Panc1 (cell line): ENCODE data around the gene THEM5. TPM values are rescaled to one million over a fixed set of nuclear protein-coding genes. Genes with fewer than 3 reads are reported as not detected.

Source experiments
- ATAC-seq: fragments of 200-7000 bp; cut with Tn5 transposase; 2 replicates; pipeline ENCODE4 v1.9.1; 2020; ENCODE audit warnings: mild to moderate bottlenecking, moderate library complexity
- BruUV-seq: library from RNA; stranded (reverse); fragments of 400-500 nt; replicated peaks from 2 replicates; lab custom pipeline; 2021; lab: Mats Ljungman, UMichigan
- CTCF ChIA-PET: fragments of 300-600 bp; sonication (Branson Sonifier 250); formaldehyde crosslinking; loops from one replicate; lab custom pipeline; 2022; ENCODE audit warnings: antibody characterized with exemption; lab: Charles Lee
- POLR2A ChIA-PET: fragments of 300-600 bp; sonication (Branson Sonifier 250); formaldehyde crosslinking; loops from one replicate; lab custom pipeline; 2022; ENCODE audit warnings: antibody characterized with exemption; lab: Charles Lee
- DNase-seq: peaks from one replicate; pipeline ENCODE4 v3.0.0-alpha.2; 2010; ENCODE audit warnings: low read depth, low spot score
- H3K27ac ChIP-seq: 2 replicates; pipeline ENCODE4 v1.5.1; 2011; ENCODE audit warnings: mild to moderate bottlenecking, low read length, inconsistent platforms
- H3K27me3 ChIP-seq: fragments of 200-500 bp; sonication (Bioruptor generic); 2 replicates; pipeline ENCODE4 v1.6.0; 2014; ENCODE audit warnings: low read length, inconsistent platforms; ENCODE audit not compliant: control insufficient read depth, insufficient read depth
- H3K36me3 ChIP-seq: fragments of 200-500 bp; sonication (Bioruptor generic); 2 replicates; pipeline ENCODE4 v1.5.1; 2014; ENCODE audit warnings: inconsistent platforms, mild to moderate bottlenecking, low read length, moderate library complexity; ENCODE audit not compliant: control insufficient read depth, insufficient read depth
- H3K4me1 ChIP-seq: 2 replicates; pipeline ENCODE4 v1.5.1; 2011; ENCODE audit warnings: inconsistent platforms, mild to moderate bottlenecking, low read length, moderate library complexity; ENCODE audit not compliant: control insufficient read depth, insufficient read depth
- H3K4me3 ChIP-seq, 2 experiments: 2 replicates each; pipeline ENCODE4 v1.5.1; 2011 to 2012; ENCODE audit warnings: low read depth in 2 of 2, low read length in 2 of 2, mild to moderate bottlenecking in 2 of 2, inconsistent platforms in 1 of 2, moderate library complexity in 1 of 2
- H3K9me3 ChIP-seq: fragments of 200-500 bp; sonication (Bioruptor generic); 2 replicates; pipeline ENCODE4 v1.5.1; 2014; ENCODE audit warnings: low read depth, mild to moderate bottlenecking, inconsistent platforms, low read length, moderate library complexity; ENCODE audit not compliant: control insufficient read depth, insufficient read depth
- POLR2AphosphoS5 ChIP-seq: IDR thresholded peaks from 2 replicates; pipeline ENCODE4 v1.6.1; 2012; ENCODE audit warnings: mild to moderate bottlenecking, low read depth, low read length, moderate library complexity
- SIN3A ChIP-seq: IDR thresholded peaks from 2 replicates; pipeline ENCODE4 v1.6.1; 2012; ENCODE audit warnings: low read depth, mild to moderate bottlenecking, low read length, moderate library complexity, borderline replicate concordance; ENCODE audit not compliant: insufficient read depth
- TCF7L2 ChIP-seq: IDR thresholded peaks from 2 replicates; pipeline ENCODE4 v1.6.1; 2011; ENCODE audit warnings: mild to moderate bottlenecking, low read depth, low read length, inconsistent platforms
- in situ Hi-C: cut with HindIII; loops from 2 replicates; pipeline ENCODE4 v1.10.0; 2016; ENCODE audit warnings: low sequenced_read_pairs, low pct_unique_long_range_greater_than_20kb
- intact Hi-C: fragments of 100-400 bp; cut with micrococcal nuclease; formaldehyde crosslinking; loops from one replicate; pipeline ENCODE4 v1.10.0; 2022; ENCODE audit not compliant: unreplicated experiment
- total RNA-seq: library from RNA; stranded (reverse); gene quantifications from one replicate; pipeline ENCODE4 v1.2.1, GENCODE V29; 2021; ENCODE audit not compliant: unreplicated experiment
- TF ChIP-seq, protein P1 (sequence below): fragments of 450-650 bp; IDR thresholded peaks from 2 replicates; pipeline ENCODE4 v1.5.1; 2017; ENCODE audit warnings: mild to moderate bottlenecking
- TF ChIP-seq, protein P2 (sequence below), 2 experiments: IDR thresholded peaks; 2 replicates each; pipeline ENCODE4 v1.6.1; 2011 to 2012; ENCODE audit warnings: low read depth in 2 of 2, control low read depth in 1 of 2, low read length in 1 of 2, mild to moderate bottlenecking in 1 of 2, moderate library complexity in 1 of 2; ENCODE audit not compliant: insufficient read depth in 1 of 2

Gene THEM5
- total RNA-seq, 1 experiment from 2014 or later = not detected

DNA sequence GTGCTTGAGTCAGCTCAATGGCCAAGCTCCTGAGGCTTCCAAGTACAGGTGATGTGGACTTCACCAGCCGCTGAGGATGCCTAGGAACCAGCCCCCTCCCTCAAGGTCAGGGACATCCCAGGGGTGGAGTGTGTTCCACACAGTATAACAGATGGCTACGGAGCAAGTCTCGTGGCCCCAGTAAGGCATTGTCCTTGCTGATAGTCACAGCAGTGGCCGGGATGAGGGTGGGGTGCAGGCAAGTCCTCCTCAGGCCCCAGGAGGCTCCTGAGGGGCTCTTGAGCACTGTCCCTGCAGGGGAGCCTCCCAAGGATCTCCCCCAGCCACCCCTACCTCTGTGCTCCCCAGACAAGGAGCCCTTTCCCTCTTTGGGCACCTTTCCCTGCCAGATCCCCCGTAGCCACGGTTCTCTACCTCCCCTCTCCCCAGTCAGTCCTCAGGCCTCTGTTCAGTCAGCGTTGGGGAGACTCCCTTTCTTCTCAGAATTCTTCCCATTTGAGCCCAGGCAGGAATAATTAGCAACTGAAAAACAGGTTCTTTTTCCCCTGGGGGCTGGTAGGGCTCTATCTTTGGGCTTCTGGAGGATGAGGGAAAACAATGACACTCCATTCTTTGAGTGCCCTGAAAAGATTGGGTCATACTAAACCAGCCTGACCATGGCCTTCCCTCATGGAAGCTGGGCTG lies 7.1 kb upstream of the THEM5 start:
- Histone ChIP-seq H3K27ac (no peak overlapping the region), H3K9me3 (no peaks in the 10 kb centered on the region), H3K4me3 (no peak overlapping the region), H3K27me3 (no peaks in the 10 kb centered on the region), H3K4me1 (no peaks in the 10 kb centered on the region), H3K36me3 (no peaks in the 10 kb centered on the region)
- in situ Hi-C loops (no loop called here), intact Hi-C loops (no loop called here)
- DNase-seq (no peak), ATAC-seq (no peak)
- BruUV-seq = no TSS peak
- ChIA-PET POLR2A (no interaction called here), CTCF (no interaction called here)
- TF ChIP-seq, protein P1, sequence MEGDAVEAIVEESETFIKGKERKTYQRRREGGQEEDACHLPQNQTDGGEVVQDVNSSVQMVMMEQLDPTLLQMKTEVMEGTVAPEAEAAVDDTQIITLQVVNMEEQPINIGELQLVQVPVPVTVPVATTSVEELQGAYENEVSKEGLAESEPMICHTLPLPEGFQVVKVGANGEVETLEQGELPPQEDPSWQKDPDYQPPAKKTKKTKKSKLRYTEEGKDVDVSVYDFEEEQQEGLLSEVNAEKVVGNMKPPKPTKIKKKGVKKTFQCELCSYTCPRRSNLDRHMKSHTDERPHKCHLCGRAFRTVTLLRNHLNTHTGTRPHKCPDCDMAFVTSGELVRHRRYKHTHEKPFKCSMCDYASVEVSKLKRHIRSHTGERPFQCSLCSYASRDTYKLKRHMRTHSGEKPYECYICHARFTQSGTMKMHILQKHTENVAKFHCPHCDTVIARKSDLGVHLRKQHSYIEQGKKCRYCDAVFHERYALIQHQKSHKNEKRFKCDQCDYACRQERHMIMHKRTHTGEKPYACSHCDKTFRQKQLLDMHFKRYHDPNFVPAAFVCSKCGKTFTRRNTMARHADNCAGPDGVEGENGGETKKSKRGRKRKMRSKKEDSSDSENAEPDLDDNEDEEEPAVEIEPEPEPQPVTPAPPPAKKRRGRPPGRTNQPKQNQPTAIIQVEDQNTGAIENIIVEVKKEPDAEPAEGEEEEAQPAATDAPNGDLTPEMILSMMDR = no peak
- TF ChIP-seq POLR2AphosphoS5 (no peak), TCF7L2 (no peak), SIN3A (no peak)
- TF ChIP-seq, protein P2, sequence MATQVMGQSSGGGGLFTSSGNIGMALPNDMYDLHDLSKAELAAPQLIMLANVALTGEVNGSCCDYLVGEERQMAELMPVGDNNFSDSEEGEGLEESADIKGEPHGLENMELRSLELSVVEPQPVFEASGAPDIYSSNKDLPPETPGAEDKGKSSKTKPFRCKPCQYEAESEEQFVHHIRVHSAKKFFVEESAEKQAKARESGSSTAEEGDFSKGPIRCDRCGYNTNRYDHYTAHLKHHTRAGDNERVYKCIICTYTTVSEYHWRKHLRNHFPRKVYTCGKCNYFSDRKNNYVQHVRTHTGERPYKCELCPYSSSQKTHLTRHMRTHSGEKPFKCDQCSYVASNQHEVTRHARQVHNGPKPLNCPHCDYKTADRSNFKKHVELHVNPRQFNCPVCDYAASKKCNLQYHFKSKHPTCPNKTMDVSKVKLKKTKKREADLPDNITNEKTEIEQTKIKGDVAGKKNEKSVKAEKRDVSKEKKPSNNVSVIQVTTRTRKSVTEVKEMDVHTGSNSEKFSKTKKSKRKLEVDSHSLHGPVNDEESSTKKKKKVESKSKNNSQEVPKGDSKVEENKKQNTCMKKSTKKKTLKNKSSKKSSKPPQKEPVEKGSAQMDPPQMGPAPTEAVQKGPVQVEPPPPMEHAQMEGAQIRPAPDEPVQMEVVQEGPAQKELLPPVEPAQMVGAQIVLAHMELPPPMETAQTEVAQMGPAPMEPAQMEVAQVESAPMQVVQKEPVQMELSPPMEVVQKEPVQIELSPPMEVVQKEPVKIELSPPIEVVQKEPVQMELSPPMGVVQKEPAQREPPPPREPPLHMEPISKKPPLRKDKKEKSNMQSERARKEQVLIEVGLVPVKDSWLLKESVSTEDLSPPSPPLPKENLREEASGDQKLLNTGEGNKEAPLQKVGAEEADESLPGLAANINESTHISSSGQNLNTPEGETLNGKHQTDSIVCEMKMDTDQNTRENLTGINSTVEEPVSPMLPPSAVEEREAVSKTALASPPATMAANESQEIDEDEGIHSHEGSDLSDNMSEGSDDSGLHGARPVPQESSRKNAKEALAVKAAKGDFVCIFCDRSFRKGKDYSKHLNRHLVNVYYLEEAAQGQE (IDR thresholded peaks at IDR 0.05; ENCODE audit: insufficient read depth in 1 of 2, low read depth in 2 of 2, low read length in 1 of 2) = no peak

DNA sequence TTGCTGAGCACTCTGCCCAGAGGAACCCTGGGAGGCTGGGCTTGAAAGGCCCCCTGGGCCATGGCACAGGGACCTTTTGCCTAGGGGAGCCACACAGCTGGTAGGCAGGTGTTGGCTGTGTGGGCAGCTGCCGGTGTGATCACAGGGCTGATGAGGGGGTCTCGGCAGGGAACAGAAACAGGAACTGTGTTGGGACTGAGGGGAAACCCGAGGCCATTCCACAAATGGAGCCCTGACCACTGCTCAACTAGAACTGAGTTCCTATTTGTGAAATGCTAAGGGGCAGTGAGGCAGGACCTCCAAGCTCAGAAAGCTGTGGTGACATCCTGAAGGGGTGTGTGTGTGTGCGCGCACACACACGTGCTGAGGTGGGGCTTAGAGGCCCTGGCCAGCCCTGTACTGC lies 6.4 kb upstream of the THEM5 start:
- Histone ChIP-seq H3K4me1 (no peaks in the 10 kb centered on the region), H3K4me3 (no peak overlapping the region), H3K9me3 (no peaks in the 10 kb centered on the region), H3K27ac (no peak overlapping the region), H3K27me3 (no peaks in the 10 kb centered on the region), H3K36me3 (no peaks in the 10 kb centered on the region)
- ATAC-seq (no peak), DNase-seq (no peak)
- TF ChIP-seq TCF7L2 = no peak
- TF ChIP-seq, protein P1 = no peak
- no peak for TF ChIP-seq POLR2AphosphoS5
- TF ChIP-seq, protein P2 (IDR thresholded peaks at IDR 0.05; ENCODE audit: insufficient read depth in 1 of 2, low read depth in 2 of 2, low read length in 1 of 2) = no peak
- no peak for TF ChIP-seq SIN3A
- POLR2A ChIA-PET = no interaction called here
- no TSS peak for BruUV-seq
- intact Hi-C loops (no loop called here), in situ Hi-C loops (no loop called here)
- CTCF ChIA-PET = no interaction called here
